Aorta (tissue), 5 donors: ENCODE results near the gene DNAJC15. TPM values are rescaled to one million over a fixed set of nuclear protein-coding genes. Genes with fewer than 3 reads are reported as not detected.
"Not testable (repeated sequence)": the region's sequence is repeated elsewhere in the genome, so short reads cannot be mapped to it uniquely, and the experiment has no call there.

Experiments
- ATAC-seq: fragments of 200-7000 bp; cut with Tn5 transposase; one replicate; pipeline ENCODE4 v1.9.1; 2022; ENCODE audit warnings: moderate library complexity; ENCODE audit not compliant: low FRiP score
- DNase-seq, 2 donors: peaks; one replicate each; pipeline ENCODE4 v3.0.0-alpha.2; 2020
- H3K27ac ChIP-seq, 2 donors: one replicate each; pipeline ENCODE4 v1.5.1; 2013; ENCODE audit warnings: low read length in 2 of 2, mild to moderate bottlenecking in 2 of 2, moderate library complexity in 2 of 2, control low read depth in 1 of 2, inconsistent platforms in 1 of 2, low read depth in 1 of 2
- H3K27me3 ChIP-seq, 2 donors: one replicate each; pipeline ENCODE4 v1.6.1; 2013; ENCODE audit warnings: control low read depth in 1 of 2, low read length in 1 of 2, mild to moderate bottlenecking in 1 of 2, moderate library complexity in 1 of 2; ENCODE audit not compliant: insufficient read depth in 2 of 2, control insufficient read depth in 1 of 2
- H3K36me3 ChIP-seq, 2 donors: one replicate each; pipeline ENCODE4 v1.6.1; 2013; ENCODE audit warnings: control low read depth in 1 of 2, low read length in 1 of 2, mild to moderate bottlenecking in 1 of 2; ENCODE audit not compliant: insufficient read depth in 2 of 2, control insufficient read depth in 1 of 2
- H3K4me1 ChIP-seq, 2 donors: one replicate each; pipeline ENCODE4 v1.6.1; 2013; ENCODE audit warnings: low read length in 2 of 2, control low read depth in 1 of 2, mild to moderate bottlenecking in 1 of 2, moderate library complexity in 1 of 2; ENCODE audit not compliant: insufficient read depth in 2 of 2, control insufficient read depth in 1 of 2
- H3K4me3 ChIP-seq, 2 donors: one replicate each; pipeline ENCODE4 v1.5.1; 2013; ENCODE audit warnings: low read length in 2 of 2, control low read depth in 1 of 2, mild to moderate bottlenecking in 1 of 2
- H3K9me3 ChIP-seq: one replicate; pipeline ENCODE4 v1.6.1; 2013; ENCODE audit warnings: mild to moderate bottlenecking, low read length; ENCODE audit not compliant: control insufficient read depth
- WGBS, 2 donors: extraction: QIAGEN DNeasy Blood & Tissue Kit; methylation state at CpG; one replicate each; pipeline ENCODE4 v1.1.7; 2013; 5-methylcytosine and 5-hydroxymethylcytosine counted together
- intact Hi-C, 2 donors: fragments of 100-400 bp; cut with DNase I; formaldehyde crosslinking; loops; one replicate each; pipeline versions ENCODE4 v1.14.2 to v1.15.0; 2022
- polyA plus RNA-seq, 2 donors: library from polyadenylated mRNA; stranded (reverse); fragments of 200-250 nt; gene quantifications; one replicate each; pipeline ENCODE4 v1.2.3, GENCODE V29; 2013
- total RNA-seq, 2 donors: library from RNA; stranded (reverse); fragmentation: NEBNext Ultra II Directional; extraction: Animal tissue kit (Norgen Biotek cat#: 25700); gene quantifications; one replicate each; pipeline ENCODE4 v1.2.1, GENCODE V29; 2021
- donor health status: healthy with polysubstance abuse.
- donor health status: Bipolar disorder and iron deficiency.
- donor health status: DM: no; HTN: no; CAD: no.
- donor health status: DM: no; HTN: no; CAD: no.
- donor health status: DM: yes; HTN: yes; CAD: no.

DNAJC15 gene
- total and polyA plus RNA-seq, 4 donors: 7.4 to 19.4 (median 12.1) TPM

DNA sequence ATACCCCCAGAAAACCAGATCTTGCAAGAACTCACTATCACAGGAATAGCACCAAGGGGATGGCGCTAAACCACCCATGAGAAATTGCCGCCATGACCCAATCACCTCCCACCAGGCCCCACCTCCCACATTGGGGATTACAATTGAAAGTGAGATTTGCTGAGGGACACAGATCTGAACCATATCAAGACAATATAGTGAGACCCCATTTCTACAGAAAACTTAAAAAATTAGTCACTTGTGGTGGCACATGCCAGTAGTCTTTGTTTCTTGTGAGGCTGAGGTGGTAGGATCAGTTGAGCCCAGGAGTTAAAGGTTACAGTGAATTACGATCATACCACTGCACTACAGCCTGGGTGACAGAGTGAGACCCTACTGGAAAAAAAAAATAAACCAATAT, 9.7 kb downstream of the DNAJC15 start:
- Histone ChIP-seq H3K27me3 (no peaks in the 10 kb centered on the region), H3K4me3 (no peak overlapping the region), H3K9me3 (no peaks in the 10 kb centered on the region), H3K27ac (no peak overlapping the region), H3K36me3 (no peaks in the 10 kb centered on the region), H3K4me1 (peaks cover 0 to 1% of the 10 kb centered on the region in 2 donors)
- DNase-seq (no peak), ATAC-seq (no peak)
- intact Hi-C loops: no loop called here
- 97 to 98% methylated on average over 3 of the region's 3 CpGs for WGBS, 2 donors

DNA sequence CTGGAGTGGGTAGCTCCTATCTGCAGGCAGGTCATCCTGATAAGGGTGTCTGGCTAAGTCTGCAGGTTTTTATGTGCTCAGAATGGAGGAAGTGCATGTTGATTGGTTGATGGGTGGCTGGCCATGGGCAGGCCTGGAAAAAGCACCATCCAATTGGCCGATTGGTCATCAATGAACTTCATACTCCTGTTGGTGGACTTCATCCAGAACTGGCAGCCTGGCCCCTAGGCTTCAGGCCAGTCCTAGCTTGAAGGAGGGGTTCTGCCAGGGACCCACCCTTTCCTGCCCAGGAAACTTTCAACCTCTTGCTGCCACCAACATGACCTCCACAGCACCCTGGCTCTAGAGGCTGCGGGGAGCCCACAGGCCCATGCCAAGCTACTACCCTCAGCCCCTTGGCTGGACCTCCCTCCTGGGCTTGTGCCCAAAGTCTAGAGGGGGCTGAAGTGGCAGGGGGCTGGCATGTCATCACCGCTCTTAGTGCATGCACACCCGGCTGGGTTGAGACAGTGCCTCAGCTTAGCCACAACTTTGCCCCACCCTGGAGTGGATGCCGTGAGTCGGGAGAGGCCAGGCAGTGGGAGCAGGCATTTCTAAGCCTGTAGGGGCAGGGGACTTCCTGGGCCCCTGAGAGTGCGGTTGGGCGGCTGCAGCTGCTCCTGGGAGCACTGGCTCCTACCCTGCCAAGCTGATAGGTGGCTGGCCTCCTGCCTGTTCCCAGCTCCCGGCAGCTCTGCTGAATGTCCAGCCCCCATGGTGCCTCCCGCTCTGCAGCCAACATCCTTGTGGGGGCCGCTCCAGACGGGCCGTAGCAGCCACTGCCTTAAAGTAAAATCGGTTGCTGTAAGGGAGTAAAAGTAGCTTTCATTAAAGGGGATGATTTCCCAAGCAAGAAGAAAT, 13.2 kb downstream of the DNAJC15 start:
- DNase-seq: peak in 1 of 2 donors; percentile 61
- intact Hi-C loops: no loop called here
- ATAC-seq: peak; percentile 59
- Histone ChIP-seq H3K36me3 (no peaks in the 10 kb centered on the region), H3K4me3 (no peak overlapping the region), H3K9me3 (no peaks in the 10 kb centered on the region), H3K4me1 (peaks cover 0 to 1% of the 10 kb centered on the region in 2 donors), H3K27ac (no peak overlapping the region), H3K27me3 (no peaks in the 10 kb centered on the region)
- WGBS, 2 donors: 23 to 25% methylated on average over 14 of the region's 14 CpGs

DNA sequence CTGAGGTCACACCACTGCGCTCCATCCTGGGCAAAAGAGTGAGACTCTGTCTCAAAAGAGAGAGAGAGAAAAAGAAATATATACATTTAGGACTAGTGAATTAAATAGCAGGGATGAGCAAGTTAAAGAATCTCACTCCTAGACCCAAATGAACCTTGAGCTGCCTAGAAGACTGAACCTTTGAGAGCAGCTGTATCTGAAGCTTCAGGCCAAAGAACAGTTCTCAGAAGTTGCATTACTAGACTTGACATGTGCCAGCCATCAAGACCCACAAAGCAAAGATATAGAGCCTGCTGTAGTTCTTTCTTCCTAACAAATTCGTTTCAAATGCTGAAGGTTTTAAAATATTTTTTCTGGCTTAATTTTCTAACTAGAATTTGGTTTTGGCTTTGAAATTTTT, 16.6 kb downstream of the DNAJC15 start:
- Histone ChIP-seq H3K27ac (no peak overlapping the region), H3K27me3 (no peaks in the 10 kb centered on the region), H3K4me1 (peaks cover 0 to 1% of the 10 kb centered on the region in 2 donors), H3K4me3 (no peak overlapping the region), H3K9me3 (no peaks in the 10 kb centered on the region), H3K36me3 (peaks cover 0 to 1% of the 10 kb centered on the region in 2 donors)
- no peak for ATAC-seq
- no peak for DNase-seq
- intact Hi-C loops: no loop called here
- 69 to 81% methylated on average over 2 of the region's 2 CpGs for WGBS, 2 donors

DNA sequence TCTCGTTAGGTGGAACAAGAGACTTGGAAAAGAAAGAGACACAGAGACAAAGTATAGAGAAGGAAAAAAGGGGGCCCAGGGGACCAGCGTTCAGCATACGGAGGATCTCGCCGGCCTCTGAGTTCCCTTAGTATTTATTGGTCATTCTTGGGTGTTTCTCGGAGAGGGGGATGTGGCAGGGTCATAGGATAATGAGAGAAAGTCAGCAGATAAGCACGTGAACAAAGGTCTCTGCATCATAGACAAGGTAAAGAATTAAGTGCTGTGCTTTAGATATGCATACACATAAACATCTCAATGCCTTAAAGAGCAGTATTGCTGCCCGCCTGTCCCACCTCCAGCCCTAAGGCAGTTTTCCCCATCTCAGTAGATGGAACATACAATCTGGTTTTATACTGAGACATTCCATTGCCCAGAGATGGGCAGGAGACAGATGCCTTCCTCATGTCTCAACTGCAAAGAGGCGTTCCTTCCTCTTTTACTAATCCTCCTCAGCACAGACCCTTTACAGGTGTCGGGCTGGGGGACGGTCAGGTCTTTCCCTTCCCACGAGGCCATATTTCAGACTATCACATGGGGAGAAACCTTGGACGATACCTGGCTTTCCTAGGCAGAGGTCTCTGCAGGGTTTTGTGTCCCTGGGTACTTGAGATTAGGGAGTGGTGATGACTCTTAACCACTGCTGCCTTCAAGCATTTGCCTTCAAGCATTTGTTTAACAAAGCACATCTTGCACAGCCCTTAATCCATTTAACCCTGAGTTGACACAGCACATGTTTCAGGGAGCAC, 17.4 kb downstream of the DNAJC15 start:
- H3K27me3 ChIP-seq, H3K4me3 ChIP-seq, H3K9me3 ChIP-seq, H3K4me1 ChIP-seq, DNase-seq, intact Hi-C loops, ATAC-seq, H3K27ac ChIP-seq, H3K36me3 ChIP-seq: not testable (repeated sequence)
- 90 to 97% methylated on average over 13 of the region's 13 CpGs for WGBS, 2 donors

DNA sequence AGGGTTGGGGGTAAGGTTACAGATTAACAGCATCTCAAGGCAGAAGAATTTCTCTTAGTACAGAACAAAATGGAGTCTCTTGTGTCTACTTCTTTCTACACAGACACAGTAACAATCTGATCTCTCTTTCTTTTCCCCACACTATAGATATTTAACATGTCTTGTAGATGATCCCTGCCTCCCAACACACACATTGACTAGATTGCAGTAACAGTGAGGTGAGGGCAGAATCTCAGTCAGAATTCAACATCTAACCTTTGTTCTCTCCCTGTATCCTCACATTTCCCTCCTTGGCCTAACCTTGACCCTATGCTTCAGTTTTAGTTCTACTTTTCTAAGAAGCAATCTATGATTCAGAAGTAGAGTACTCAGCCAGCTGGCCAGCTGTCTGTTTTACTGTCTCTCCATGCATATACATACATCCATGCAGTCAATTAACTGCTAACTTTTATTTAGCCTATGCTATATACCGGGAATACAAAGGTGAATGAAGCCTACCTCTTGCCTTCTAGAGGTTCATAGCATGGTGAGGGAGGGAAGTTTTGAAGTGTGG, 18.1 kb downstream of the DNAJC15 start:
- WGBS, 2 donors: 94 to 95% methylated on average over 1 of the region's 1 CpG
- Histone ChIP-seq H3K36me3 (peaks cover 0 to 1% of the 10 kb centered on the region in 2 donors), H3K27me3 (no peaks in the 10 kb centered on the region), H3K4me3 (no peak overlapping the region), H3K4me1 (no peaks in the 10 kb centered on the region), H3K9me3 (no peaks in the 10 kb centered on the region), H3K27ac (no peak overlapping the region)
- DNase-seq (no peak), ATAC-seq (no peak)
- intact Hi-C loops: no loop called here

DNA sequence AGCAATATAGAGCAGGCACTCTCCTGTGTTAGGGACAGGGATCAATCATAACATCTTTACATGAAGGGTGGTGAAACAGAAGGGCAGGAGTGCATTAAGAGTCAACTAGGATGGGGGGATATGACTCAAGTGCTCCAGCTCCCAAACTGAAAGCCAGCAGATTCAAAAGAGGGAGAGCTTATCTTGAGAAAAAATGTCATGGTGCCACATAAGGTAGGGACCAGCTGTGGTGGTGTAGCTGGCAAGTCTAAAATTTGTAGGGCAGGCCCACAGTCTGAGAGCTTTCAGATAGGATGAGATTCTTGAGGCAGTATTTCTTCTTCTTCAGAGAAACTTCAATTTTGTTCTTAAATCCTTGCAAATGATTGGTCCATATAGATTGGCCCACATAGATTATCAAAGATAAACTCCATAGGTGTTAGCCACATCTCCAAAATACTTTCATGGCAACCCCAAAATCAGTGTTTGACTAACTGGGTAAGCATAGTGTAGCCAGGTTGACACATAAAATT, 19.1 kb downstream of the DNAJC15 start:
- DNase-seq (no peak), ATAC-seq (no peak)
- peaks cover 0 to 1% of the 10 kb centered on the region in 2 donors for H3K36me3 ChIP-seq
- H3K9me3 ChIP-seq: no peaks in the 10 kb centered on the region
- H3K27me3 ChIP-seq: no peaks in the 10 kb centered on the region
- no peak overlapping the region for H3K4me3 ChIP-seq
- intact Hi-C loops: no loop called here
- no peak overlapping the region for H3K27ac ChIP-seq
- H3K4me1 ChIP-seq: no peaks in the 10 kb centered on the region

DNA sequence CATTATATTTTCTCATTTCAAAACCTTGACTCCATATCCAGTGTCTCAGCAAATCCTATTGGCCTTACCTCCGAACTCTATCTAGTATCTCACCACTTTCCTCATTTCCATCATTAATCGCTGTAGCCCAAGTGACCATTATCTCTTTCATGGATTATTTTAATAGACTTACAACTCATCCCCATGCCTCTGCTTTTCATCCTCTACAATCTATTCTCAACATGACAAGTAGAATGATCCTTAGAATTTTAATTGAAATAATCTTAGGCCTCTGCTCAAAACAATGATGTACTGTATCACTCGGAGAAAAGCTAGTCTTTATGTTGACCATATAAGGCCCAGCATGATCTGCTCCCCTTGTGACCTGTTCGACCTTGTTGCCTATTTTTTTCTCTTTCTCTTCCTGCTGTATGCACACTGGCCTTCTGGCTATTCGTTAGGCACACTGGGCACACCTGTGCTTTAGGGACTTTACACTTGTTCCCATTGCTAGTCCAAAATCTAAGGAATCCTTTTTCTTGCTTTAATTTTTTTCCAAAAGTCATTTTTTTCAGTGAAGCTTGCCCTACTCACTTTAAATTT, 21.4 kb downstream of the DNAJC15 start:
- H3K4me1 ChIP-seq: no peaks in the 10 kb centered on the region
- intact Hi-C loops: no loop called here
- no peak overlapping the region for H3K4me3 ChIP-seq
- no peak overlapping the region for H3K27ac ChIP-seq
- H3K27me3 ChIP-seq: no peaks in the 10 kb centered on the region
- ATAC-seq (no peak), DNase-seq (no peak)
- no peaks in the 10 kb centered on the region for H3K9me3 ChIP-seq
- peaks cover 0 to 1% of the 10 kb centered on the region in 2 donors for H3K36me3 ChIP-seq
- WGBS, 2 donors: 95 to 97% methylated on average over 5 of the region's 5 CpGs

DNA sequence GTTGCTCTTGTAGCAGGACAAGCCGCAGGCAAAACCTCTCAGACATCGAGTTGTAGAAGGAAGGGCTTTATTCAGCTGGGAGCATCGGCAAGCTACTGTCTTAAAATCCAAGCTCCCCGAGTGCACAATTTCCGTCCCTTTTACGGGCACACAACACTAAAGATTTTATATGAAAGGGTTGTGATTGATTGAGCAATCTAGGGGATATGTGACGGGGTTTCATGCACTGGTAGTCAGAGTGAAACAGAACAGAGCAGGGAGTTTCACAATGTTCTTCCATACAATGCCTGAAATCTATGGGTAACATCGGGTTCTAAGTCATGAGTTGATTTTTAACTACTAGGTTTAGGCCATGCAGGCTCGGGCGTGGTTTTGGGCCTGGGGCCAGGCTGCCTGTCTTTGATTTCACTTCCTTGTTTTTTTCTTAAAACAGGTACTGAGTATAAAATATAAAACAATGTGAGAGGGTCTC, 22.0 kb downstream of the DNAJC15 start:
- H3K4me3 ChIP-seq, ATAC-seq, H3K36me3 ChIP-seq, H3K4me1 ChIP-seq, H3K27me3 ChIP-seq, intact Hi-C loops, H3K27ac ChIP-seq, H3K9me3 ChIP-seq: not testable (repeated sequence)
- peak in 1 of 2 donors; percentile 63 for DNase-seq
- WGBS, 2 donors: 88 to 95% methylated on average over 10 of the region's 10 CpGs
